ENCODE data around the gene USF2.

The USF2 gene

DNA sequence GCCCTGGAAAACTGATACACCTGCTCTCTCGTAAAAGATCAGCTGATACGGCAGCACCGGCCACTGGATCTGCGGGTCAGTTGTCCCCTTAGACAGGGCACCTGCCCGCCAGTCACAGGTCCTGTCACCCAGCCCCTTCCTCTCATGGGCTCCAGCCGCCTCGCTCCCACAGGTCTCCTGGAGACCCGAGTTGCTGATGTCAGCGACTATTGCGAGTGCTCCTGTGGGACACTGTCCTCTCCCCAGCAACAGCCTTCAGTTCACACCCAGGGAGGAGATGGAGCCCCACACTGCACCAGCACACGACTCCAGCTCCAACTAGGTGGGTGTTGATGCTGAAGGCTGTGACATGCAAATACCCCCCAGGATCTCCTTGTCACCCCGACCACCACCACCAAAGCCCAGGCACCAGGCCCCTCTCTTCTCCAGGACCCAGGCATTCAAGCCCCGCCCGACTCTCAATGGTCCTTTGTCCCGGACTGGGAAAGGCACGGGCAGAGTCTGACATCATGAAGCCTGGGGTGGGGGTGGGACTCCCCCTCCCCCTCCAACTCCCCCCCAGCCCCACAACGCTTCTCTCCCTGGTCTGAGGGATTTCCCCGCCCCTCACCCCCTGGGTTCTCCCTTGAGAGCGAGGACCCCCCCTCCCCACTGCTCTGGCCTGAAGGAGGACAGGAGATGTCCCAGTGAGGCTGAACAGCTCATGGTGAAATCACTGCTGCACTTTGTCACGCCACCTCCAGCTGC is 21.8 kb downstream of the USF2 start:
- H3K4me3 ChIP-seq: no peak overlapping the region
- no peak for DNase-seq (ENCODE audit: low read depth, low spot score)
- H3K27ac ChIP-seq: no peak overlapping the region
- no peaks in the 10 kb centered on the region for H3K9me3 ChIP-seq (ENCODE audit: low read depth, low read length)
- TF ChIP-seq POLR2AphosphoS5 (IDR thresholded peaks at IDR 0.05; ENCODE audit: borderline replicate concordance, low read depth, low read length) (no peak), EZH2 (IDR thresholded peaks at IDR 0.05) (no peak), FOXP2 (optimal IDR thresholded peaks at IDR 0.05; ENCODE audit: control extremely low read depth, extremely low read length, insufficient read depth) (no peak)
- H3K36me3 ChIP-seq (ENCODE audit: insufficient read depth, low read length): no peaks in the 10 kb centered on the region
- no peak overlapping the region for H3K9ac ChIP-seq (ENCODE audit: insufficient read length)

DNA sequence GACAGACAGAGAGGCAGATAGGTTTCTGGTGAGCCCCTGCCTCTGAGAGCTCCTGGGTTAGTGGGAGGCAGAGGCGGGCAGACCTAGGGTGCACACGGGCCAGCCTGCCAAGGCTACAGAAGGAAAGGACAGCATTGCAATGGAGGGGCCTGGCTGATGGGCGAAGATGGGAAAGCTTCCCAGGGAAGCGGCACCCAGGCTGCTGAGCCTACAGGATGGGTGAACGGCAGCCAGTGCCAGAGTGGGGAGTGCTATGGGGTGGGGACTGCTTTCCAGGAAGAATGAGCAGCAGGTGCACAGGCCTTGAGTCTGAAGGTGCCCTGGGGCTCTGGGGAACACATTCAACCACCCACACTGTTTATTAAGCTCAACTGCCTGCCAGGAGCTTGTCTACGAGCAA is 22.5 kb downstream of the USF2 start:
- Histone ChIP-seq H3K36me3 (ENCODE audit: insufficient read depth, low read length) (no peaks in the 10 kb centered on the region), H3K27ac (no peak overlapping the region), H3K9ac (ENCODE audit: insufficient read length) (no peak overlapping the region), H3K9me3 (ENCODE audit: low read depth, low read length) (no peaks in the 10 kb centered on the region), H3K4me3 (no peak overlapping the region)
- TF ChIP-seq FOXP2 (optimal IDR thresholded peaks at IDR 0.05; ENCODE audit: control extremely low read depth, extremely low read length, insufficient read depth): no peak
- TF ChIP-seq EZH2 (IDR thresholded peaks at IDR 0.05): no peak
- no peak for TF ChIP-seq POLR2AphosphoS5 (IDR thresholded peaks at IDR 0.05; ENCODE audit: borderline replicate concordance, low read depth, low read length)
- no peak for DNase-seq (ENCODE audit: low read depth, low spot score)

DNA sequence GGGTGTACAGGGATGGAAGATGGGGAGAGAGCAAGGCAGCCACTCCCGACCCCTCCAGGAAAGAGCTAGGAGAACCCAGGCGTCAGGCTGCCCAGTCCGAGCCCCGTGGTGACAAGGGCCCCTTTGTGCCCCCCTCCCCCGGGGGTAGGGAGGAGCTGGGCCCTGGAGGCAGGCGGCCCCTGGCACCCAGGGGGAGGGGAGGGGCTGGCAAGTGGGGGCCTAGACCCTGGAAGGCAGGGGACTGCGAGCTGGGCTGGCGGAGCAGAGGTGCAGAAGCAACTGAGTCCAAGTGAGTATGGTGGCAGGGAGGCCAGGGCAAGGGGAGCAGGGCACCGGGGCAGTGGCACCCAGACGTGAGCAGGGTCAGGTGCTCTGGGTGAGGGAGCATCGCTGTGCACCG is 23.2 kb downstream of the USF2 start, which contains the start of gene MAG:
TSS of gene MAG (plus strand) at position 246 of the 400 bp plus-strand sequence. CDS start 3,248 bp downstream, outside the sequence.
- H3K36me3 ChIP-seq (ENCODE audit: insufficient read depth, low read length): no peaks in the 10 kb centered on the region
- H3K4me3 ChIP-seq: no peak within 1 kb of the TSS
- H3K27ac ChIP-seq: no peak within 1 kb of the TSS
- no peak within 1 kb of the TSS for H3K9ac ChIP-seq (ENCODE audit: insufficient read length)
- TF ChIP-seq POLR2AphosphoS5 (IDR thresholded peaks at IDR 0.05; ENCODE audit: borderline replicate concordance, low read depth, low read length): no peak
- TF ChIP-seq EZH2 (IDR thresholded peaks at IDR 0.05): no peak
- no peak for TF ChIP-seq FOXP2 (optimal IDR thresholded peaks at IDR 0.05; ENCODE audit: control extremely low read depth, extremely low read length, insufficient read depth)
- no peak for DNase-seq (ENCODE audit: low read depth, low spot score)
- H3K9me3 ChIP-seq (ENCODE audit: low read depth, low read length): no peaks in the 10 kb centered on the region

DNA sequence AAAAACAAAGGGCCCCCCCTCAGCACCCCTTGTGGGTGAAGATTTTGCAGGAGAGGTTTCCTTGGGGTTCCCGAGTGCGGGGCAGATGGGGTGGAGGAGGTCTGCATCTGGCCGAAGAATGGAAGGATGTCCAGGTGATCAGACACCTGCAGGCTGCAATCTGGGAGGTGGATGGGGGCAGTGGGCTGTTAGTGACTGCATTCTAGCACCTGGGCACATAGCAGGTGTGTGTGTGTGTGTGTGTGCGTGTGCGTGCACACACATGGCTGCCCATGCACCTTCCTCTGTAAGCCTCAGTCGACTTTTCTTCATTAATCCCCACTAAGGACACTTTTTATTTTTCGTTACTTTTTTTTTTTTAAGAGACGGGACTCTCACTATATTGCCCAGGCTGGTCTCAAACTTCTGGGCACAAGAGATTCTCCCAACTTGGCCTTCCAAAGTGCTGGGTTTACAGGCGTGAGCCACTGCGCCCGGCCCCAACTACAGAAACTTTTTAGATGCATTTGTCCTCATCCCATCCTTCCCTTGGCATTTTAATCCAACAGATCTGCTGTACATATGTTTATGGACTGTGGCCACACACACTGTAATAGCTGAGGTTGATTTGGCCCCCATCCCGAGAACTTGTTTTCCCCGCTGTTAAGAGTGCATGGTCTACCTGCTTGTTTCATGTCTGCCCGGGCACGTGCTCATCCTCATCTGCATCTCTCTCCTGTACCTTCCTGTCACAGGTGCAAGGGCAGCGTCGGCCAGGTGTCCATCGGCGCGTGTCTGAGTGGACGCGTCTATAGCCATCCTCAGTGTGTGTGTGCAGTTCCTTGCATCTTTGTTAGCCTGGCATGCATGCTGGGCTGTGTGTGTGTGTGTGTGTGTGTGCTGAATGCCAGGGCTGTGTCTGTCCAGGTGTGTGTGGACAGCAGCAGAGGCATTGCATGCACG is 23.9 kb downstream of the USF2 start:
- Histone ChIP-seq H3K9me3 (ENCODE audit: low read depth, low read length) (no peaks in the 10 kb centered on the region), H3K4me3 (no peak overlapping the region), H3K36me3 (ENCODE audit: insufficient read depth, low read length) (no peaks in the 10 kb centered on the region), H3K27ac (no peak overlapping the region), H3K9ac (ENCODE audit: insufficient read length) (no peak overlapping the region)
- no peak for TF ChIP-seq EZH2 (IDR thresholded peaks at IDR 0.05)
- TF ChIP-seq POLR2AphosphoS5 (IDR thresholded peaks at IDR 0.05; ENCODE audit: borderline replicate concordance, low read depth, low read length): no peak
- TF ChIP-seq FOXP2 (optimal IDR thresholded peaks at IDR 0.05; ENCODE audit: control extremely low read depth, extremely low read length, insufficient read depth): no peak
- no peak for DNase-seq (ENCODE audit: low read depth, low spot score)

DNA sequence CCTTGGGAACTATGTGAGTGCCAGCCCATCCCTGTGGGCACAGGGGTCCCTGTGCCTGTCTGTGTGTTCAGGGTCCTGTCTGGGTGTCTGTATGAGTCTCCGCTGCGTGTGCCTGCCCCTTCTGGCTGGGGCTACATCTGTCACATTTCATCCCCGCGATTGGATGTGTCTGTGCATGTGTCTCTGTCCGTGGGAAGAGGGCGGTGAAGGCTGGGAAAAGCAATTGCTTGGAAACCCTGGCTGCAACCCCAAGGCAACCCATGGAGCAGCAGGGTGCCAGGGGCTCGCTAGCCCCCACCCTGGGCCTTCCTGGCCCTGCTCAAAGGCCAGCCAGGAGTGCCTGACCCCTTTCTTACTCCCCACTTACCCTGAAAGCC is 24.6 kb downstream of the USF2 start:
- Histone ChIP-seq H3K9me3 (ENCODE audit: low read depth, low read length) (no peaks in the 10 kb centered on the region), H3K36me3 (ENCODE audit: insufficient read depth, low read length) (no peaks in the 10 kb centered on the region), H3K9ac (ENCODE audit: insufficient read length) (no peak overlapping the region), H3K27ac (no peak overlapping the region), H3K4me3 (no peak overlapping the region)
- no peak for DNase-seq (ENCODE audit: low read depth, low spot score)
- TF ChIP-seq EZH2 (IDR thresholded peaks at IDR 0.05): no peak

DNA sequence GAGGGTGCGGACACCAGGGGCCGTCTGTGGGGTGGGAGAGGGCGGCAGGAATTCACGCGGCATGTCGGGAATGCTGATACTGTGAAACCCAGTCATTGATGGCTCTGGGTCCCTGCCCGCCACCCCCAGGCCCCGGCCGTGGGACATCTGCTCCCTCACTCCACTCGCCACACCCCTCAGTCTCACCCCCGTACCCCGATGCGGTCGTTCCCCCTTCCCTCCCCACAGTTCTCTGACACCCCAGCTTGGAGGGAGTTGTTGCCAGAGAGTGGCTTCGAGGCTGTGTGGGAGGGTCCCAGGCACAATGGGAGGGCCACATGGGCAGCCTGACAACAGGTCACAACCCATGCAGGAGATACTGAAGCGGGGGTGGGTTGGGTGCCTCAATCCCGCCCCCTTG is 25.0 kb downstream of the USF2 start:
- Histone ChIP-seq H3K4me3 (no peak overlapping the region), H3K9me3 (ENCODE audit: low read depth, low read length) (no peaks in the 10 kb centered on the region), H3K36me3 (ENCODE audit: insufficient read depth, low read length) (no peaks in the 10 kb centered on the region), H3K9ac (ENCODE audit: insufficient read length) (no peak overlapping the region), H3K27ac (no peak overlapping the region)
- no peak for DNase-seq (ENCODE audit: low read depth, low spot score)
- TF ChIP-seq EZH2 (IDR thresholded peaks at IDR 0.05): no peak

DNA sequence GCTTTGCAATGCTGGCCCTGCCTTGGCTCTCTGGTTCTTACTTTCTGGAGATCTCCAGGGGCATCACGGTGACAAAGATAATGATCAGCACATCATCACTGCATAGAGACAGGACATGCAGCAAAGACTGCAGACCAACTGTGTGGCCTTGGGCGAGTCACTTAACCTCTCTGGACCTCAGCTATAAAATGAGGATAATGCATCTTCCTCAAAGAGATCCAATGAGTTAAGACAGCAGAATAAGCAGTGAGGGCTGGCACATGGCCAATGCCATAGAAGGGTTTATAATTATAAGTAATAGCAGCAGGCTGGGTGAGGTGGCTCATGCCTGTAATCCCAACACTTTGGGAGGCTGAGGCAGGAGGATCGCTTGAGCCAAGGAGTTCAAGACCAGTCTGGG is 25.6 kb downstream of the USF2 start:
- H3K9ac ChIP-seq (ENCODE audit: insufficient read length): no peak overlapping the region
- DNase-seq (ENCODE audit: low read depth, low spot score): no peak
- no peak for TF ChIP-seq EZH2 (IDR thresholded peaks at IDR 0.05)
- TF ChIP-seq POLR2AphosphoS5 (IDR thresholded peaks at IDR 0.05; ENCODE audit: borderline replicate concordance, low read depth, low read length): no peak
- no peak for TF ChIP-seq FOXP2 (optimal IDR thresholded peaks at IDR 0.05; ENCODE audit: control extremely low read depth, extremely low read length, insufficient read depth)
- no peak overlapping the region for H3K27ac ChIP-seq
- H3K9me3 ChIP-seq (ENCODE audit: low read depth, low read length): no peaks in the 10 kb centered on the region
- no peak overlapping the region for H3K4me3 ChIP-seq
- H3K36me3 ChIP-seq (ENCODE audit: insufficient read depth, low read length): no peaks in the 10 kb centered on the region

DNA sequence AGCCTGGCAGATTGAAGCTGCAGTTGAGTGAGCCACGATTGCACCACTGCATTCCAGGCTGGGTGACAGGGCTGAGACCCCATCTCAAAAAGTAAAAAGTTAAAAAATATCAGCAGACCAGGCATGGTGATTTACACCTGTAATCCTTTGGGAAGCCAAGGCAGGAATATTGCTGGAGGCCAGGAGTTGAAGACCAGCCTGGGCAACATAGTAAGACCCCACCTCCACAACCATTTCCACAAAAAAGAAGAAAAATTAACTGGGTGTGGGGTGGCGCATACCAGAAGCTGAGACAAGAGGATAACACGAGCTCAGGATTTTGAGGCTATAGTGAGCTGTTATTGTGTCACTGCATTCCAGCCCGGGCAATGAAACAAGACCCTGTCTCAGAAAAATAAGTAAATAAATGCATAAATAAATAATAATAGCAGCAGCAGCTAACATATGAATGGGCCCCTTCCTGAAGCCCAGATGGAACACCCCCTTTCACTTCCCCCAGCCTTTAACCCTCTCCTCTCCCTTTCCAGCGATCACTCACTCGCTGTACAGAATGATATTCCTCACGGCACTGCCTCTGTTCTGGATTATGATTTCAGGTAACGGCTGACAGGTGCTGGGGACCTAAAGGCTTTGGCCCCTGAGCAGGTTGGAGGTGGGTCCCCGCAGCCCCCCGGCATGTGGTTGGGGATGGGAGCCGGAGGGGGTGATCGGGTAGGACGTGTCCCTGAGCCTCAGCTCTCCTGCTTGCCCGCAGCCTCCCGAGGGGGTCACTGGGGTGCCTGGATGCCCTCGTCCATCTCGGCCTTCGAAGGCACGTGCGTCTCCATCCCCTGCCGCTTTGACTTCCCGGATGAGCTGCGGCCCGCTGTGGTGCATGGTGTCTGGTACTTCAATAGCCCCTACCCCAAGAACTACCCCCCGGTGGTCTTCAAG is 26.4 kb downstream of the USF2 start:
- no peak for DNase-seq (ENCODE audit: low read depth, low spot score)
- no peak for TF ChIP-seq EZH2 (IDR thresholded peaks at IDR 0.05)
- no peak for TF ChIP-seq FOXP2 (optimal IDR thresholded peaks at IDR 0.05; ENCODE audit: control extremely low read depth, extremely low read length, insufficient read depth)
- TF ChIP-seq POLR2AphosphoS5 (IDR thresholded peaks at IDR 0.05; ENCODE audit: borderline replicate concordance, low read depth, low read length): no peak
- H3K27ac ChIP-seq: no peak overlapping the region
- H3K9me3 ChIP-seq (ENCODE audit: low read depth, low read length): no peaks in the 10 kb centered on the region
- no peak overlapping the region for H3K9ac ChIP-seq (ENCODE audit: insufficient read length)
- H3K4me3 ChIP-seq: no peak overlapping the region
- no peaks in the 10 kb centered on the region for H3K36me3 ChIP-seq (ENCODE audit: insufficient read depth, low read length)

All from SK-N-MC (cell line).